Astrocyte of the cerebellum (primary cell): ENCODE measurements around the gene PNMA1.
A peak's percentile ranks its signal among the peaks of the same experiment; 100 is the strongest.

Experiments used
- DNase-seq: peaks from one replicate; pipeline ENCODE4 v3.0.0-alpha.2; 2011; ENCODE audit warnings: low read depth
- H3K4me3 ChIP-seq: 2 replicates; pipeline ENCODE4 v1.5.1; 2011; ENCODE audit warnings: mild to moderate bottlenecking, low read depth, low read length, moderate library complexity
- in situ Hi-C: cut with HindIII; loops from 2 replicates; pipeline ENCODE4 v1.10.0; 2017; ENCODE audit warnings: low sequenced_read_pairs
- TF ChIP-seq, protein P1 (sequence below): IDR thresholded peaks from 2 replicates; pipeline ENCODE4 v1.5.1; 2012; ENCODE audit warnings: low read length, low read depth, moderate library complexity, mild to moderate bottlenecking; ENCODE audit errors: missing control alignments

PNMA1 gene

DNA sequence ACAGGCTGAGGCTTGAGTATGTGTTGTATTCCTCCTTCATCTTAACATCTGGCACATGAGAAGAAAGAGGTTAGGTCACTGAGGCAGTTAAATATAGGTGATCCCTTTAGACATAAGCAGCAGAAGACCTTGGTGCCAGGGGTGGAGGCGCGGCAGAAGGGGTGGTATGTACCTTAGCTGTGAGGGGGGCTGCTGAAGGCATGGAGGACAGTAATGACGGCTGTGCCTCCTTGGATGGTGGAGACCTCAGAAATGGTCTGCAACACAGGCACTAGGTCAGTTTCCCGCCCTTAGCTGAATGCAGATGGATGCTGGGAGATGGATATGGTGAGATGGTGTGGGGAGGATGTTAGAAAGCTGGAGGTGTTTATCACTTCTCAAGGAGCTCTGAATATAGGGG is 1.5 kb upstream of the PNMA1 start:
- DNase-seq: no peak
- TF ChIP-seq, protein P1, sequence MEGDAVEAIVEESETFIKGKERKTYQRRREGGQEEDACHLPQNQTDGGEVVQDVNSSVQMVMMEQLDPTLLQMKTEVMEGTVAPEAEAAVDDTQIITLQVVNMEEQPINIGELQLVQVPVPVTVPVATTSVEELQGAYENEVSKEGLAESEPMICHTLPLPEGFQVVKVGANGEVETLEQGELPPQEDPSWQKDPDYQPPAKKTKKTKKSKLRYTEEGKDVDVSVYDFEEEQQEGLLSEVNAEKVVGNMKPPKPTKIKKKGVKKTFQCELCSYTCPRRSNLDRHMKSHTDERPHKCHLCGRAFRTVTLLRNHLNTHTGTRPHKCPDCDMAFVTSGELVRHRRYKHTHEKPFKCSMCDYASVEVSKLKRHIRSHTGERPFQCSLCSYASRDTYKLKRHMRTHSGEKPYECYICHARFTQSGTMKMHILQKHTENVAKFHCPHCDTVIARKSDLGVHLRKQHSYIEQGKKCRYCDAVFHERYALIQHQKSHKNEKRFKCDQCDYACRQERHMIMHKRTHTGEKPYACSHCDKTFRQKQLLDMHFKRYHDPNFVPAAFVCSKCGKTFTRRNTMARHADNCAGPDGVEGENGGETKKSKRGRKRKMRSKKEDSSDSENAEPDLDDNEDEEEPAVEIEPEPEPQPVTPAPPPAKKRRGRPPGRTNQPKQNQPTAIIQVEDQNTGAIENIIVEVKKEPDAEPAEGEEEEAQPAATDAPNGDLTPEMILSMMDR: no peak
- in situ Hi-C loops: no loop called here
- H3K4me3 ChIP-seq: no peak overlapping the region

DNA sequence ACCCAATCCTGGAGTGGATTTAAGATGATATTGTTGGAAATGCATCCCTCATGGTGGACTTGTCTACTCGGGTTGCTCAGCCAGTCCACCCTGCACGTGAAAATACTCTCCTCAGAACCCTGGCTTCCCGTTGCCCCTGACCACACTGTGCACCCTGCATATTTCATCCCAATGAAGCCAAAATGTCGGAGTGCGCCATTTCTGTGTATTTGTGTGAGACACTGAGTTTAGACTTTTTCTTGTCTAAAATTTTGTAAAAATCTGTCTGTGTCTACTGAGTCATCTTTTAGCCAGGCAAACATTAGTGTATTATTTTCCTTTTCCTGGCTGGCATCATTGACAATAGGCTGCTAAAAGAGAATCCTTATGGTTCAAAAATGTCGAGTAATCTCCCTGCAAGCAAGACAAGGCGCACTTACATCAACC is 485 bp upstream of the PNMA1 start:
- in situ Hi-C loops: no loop called here
- peak overlapping the region; percentile 81 for H3K4me3 ChIP-seq
- TF ChIP-seq, protein P1: no peak
- no peak for DNase-seq

DNA sequence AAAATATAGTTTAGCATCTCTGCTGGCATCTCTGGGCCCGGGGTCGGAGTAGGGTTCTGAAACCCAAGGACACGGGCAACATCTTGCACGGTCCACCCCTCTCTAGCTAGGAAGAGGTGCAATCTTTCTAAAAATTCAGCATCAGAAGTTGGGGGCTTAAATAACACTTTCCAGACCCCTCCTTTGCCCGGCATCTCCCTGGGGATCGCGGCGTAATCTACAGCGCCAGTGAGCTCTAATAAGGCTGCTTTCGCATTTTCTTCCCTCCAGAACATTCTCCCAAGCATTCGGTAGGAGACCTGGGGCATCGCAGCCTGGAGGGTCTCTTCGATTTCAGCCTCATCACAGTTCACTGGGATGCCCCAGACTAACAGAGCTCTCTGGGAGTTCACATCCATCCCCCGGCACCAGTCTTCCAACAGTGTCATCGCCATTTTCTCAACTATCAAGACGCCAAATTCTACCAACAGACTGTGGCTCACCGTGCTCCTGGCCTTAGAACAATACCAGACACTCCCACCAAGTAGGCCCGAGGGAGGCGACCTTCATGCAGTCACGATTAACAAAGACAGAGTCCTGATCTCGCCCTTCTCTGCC is 880 bp downstream of the PNMA1 start:
- no peak for DNase-seq
- H3K4me3 ChIP-seq: peak overlapping the region; percentile 81
- in situ Hi-C loops: no loop called here
- TF ChIP-seq, protein P1: no peak

DNA sequence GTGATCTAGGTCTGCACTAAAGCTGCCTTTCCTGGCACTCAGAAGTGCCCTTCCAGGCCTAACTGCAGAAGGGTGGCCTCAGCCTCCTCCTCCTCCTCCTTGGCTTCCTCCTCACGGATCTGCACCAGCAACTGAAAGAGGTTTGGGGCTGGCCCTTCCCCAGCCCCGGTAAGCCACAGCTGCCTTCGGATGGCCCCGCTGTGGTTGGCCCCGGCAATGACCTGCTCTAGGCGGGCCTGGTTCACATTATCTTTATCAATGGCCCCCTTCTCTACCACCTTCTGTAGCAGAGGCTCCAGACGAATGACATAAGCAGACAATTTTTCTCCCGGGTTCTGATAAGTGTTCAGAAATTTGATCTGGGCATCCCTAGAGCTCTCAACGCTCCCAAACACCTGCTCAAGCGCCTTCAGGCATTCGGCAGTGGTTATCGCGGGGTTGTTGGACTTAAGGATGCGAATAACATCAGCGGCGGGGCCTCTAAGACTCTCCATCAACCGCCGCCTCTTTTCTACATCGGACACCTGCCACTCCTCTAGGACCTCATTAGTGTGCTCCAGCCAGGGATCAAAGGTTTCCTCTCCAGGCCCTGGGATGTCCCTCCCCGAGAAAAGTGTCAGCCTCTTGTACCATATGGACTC is 1.5 kb downstream of the PNMA1 start:
- in situ Hi-C loops: no loop called here
- DNase-seq: no peak
- TF ChIP-seq, protein P1: no peak
- peak overlapping the region; percentile 81 for H3K4me3 ChIP-seq

DNA sequence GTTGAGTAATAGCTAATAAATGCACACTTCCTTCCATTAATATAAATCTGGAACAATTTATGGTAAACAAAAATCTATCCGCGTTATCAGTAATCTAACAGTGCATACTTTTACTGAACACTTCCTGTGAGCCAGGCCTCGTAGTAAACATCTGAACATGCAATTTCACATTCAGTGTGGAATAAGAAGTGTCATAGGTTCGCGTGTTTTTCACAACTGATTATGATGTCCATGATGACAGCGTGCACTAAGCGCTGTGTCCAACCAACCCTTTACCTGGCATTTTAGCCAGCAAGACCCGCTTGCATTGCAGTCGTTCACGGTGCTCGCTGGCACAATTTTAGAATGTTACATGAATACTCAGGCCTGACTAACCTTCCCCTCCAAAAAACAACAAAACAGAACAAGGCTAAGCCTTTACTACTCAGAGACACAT is 2.1 kb downstream of the PNMA1 start:
- DNase-seq: no peak
- in situ Hi-C loops: no loop called here
- TF ChIP-seq, protein P1: no peak
- H3K4me3 ChIP-seq: peak overlapping the region; percentile 81

DNA sequence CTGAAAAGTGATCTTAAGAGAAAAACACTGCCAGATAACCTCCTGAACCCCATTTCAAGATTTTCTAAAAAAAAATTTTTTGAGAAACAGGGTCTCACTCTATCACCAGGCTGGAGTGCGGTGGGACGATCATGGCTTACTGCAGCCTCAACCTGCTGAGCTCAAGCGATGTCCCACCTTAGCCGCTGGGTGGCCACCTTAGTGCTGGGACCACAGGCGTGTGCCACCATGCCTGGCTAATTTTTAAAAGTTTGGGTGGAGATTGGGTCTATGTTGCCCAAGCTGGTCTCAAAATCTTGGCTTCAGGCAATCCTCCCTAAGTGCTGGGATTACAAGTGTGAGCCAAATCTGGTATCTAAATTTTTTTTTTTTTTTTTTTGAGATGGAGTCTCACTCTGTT is 3.4 kb downstream of the PNMA1 start:
- H3K4me3 ChIP-seq: no peak overlapping the region
- DNase-seq: no peak
- TF ChIP-seq, protein P1: no peak
- in situ Hi-C loops: no loop called here
